A549 treated with AZD9567 at 1 μM for 4 hours (cell line): ENCODE results near the gene KRTAP5-6. TPM values are rescaled to one million over a fixed set of nuclear protein-coding genes. Genes with fewer than 3 reads are reported as not detected.

Experiments used
- total RNA-seq: library from RNA; stranded (reverse); fragments of 200-300 nt; extraction: Qiagen RNA extraction; gene quantifications from 5 replicates; pipeline ENCODE4 v1.2.3, GENCODE V29; 2022; ENCODE audit not compliant: insufficient read depth

The KRTAP5-6 gene
- not detected in 5 replicates for total RNA-seq

GRCh38 chr11:1696608-1697570, at the start of gene KRTAP5-6:
Gene KRTAP5-6 (plus strand): TSS chr11:1697195. CDS start chr11:1697246, 51 bp downstream.

Other genes with a start within 250 kb of the KRTAP5-6 start
- gene MOB2, start 210.4 kb upstream of the KRTAP5-6 start, total RNA-seq: 37.1 to 51.2 TPM (median 46.1 TPM) in 5 replicates
- gene DUSP8, start 124.9 kb upstream of the KRTAP5-6 start, total RNA-seq: 0.43 to 1.6 TPM (median 0.94 TPM) in 5 replicates
- not detected in 5 replicates for gene KRTAP5-1, start 111.9 kb upstream of the KRTAP5-6 start, total RNA-seq
- gene KRTAP5-2, start 98.9 kb upstream of the KRTAP5-6 start, total RNA-seq: not detected in 5 replicates
- not detected in 5 replicates for gene KRTAP5-3, start 88.7 kb upstream of the KRTAP5-6 start, total RNA-seq
- not detected in 5 replicates for gene KRTAP5-4, start 75.1 kb upstream of the KRTAP5-6 start, total RNA-seq
- gene KRTAP5-5, start 67.4 kb upstream of the KRTAP5-6 start, total RNA-seq: not detected in 5 replicates
- 0.99 to 1.6 TPM (median 1.5 TPM) in 5 replicates for gene IFITM10, start 53.4 kb downstream of the KRTAP5-6 start, total RNA-seq
- gene CTSD, start 66.7 kb downstream of the KRTAP5-6 start, total RNA-seq: 459 to 545 TPM (median 470 TPM) in 5 replicates
- 0.10 to 0.33 TPM (median 0.19 TPM) in 4 of 5 replicates, not detected in the other for gene SYT8, start 137.8 kb downstream of the KRTAP5-6 start, total RNA-seq
- 0.26 TPM in 1 of 5 replicates, not detected in the others for gene TNNI2, start 141.8 kb downstream of the KRTAP5-6 start, total RNA-seq
- 0.76 to 1.9 TPM (median 1.0 TPM) in 4 of 5 replicates, not detected in the other for gene LSP1, start 155.9 kb downstream of the KRTAP5-6 start, total RNA-seq
- gene PRR33, start 194.7 kb downstream of the KRTAP5-6 start, total RNA-seq: not detected in 5 replicates
- gene TNNT3, start 222.5 kb downstream of the KRTAP5-6 start, total RNA-seq: 0.22 TPM in 1 of 5 replicates, not detected in the others